ENCODE results near the gene LTB4R2.

LTB4R2 gene

GRCh38 chr14:24277606-24278321 lies 32.2 kb upstream of the LTB4R2 start:
- no peak for DNase-seq (ENCODE audit: low read depth)

- DNase-seq (ENCODE audit: low read depth): no peak
These were observed 31.5 kb upstream of the LTB4R2 start for GRCh38 chr14:24278424-24278823.

GRCh38 chr14:24279301-24280186 lies 30.4 kb upstream of the LTB4R2 start:
- no peak for DNase-seq (ENCODE audit: low read depth)

- DNase-seq (ENCODE audit: low read depth): no peak
These were observed 29.0 kb upstream of the LTB4R2 start for GRCh38 chr14:24280797-24281460.

- DNase-seq (ENCODE audit: low read depth): no peak
These were observed 28.3 kb upstream of the LTB4R2 start for GRCh38 chr14:24281636-24282035.

- no peak for DNase-seq (ENCODE audit: low read depth)
These were observed 27.2 kb upstream of the LTB4R2 start for GRCh38 chr14:24282736-24283135.

GRCh38 chr14:24283796-24284460 lies 26.0 kb upstream of the LTB4R2 start:
- no peak for DNase-seq (ENCODE audit: low read depth)

- no peak for DNase-seq (ENCODE audit: low read depth)
These were observed 25.4 kb upstream of the LTB4R2 start for GRCh38 chr14:24284501-24285035.

GRCh38 chr14:24285351-24285750 lies 24.6 kb upstream of the LTB4R2 start:
- DNase-seq (ENCODE audit: low read depth): no peak

- no peak for DNase-seq (ENCODE audit: low read depth)
These were observed 22.9 kb upstream of the LTB4R2 start for GRCh38 chr14:24286996-24287395.

- no peak for DNase-seq (ENCODE audit: low read depth)
These were observed 20.2 kb upstream of the LTB4R2 start for GRCh38 chr14:24289649-24290280.

GRCh38 chr14:24290746-24291145 lies 19.2 kb upstream of the LTB4R2 start:
- no peak for DNase-seq (ENCODE audit: low read depth)

GRCh38 chr14:24291446-24292117 lies 18.4 kb upstream of the LTB4R2 start:
- no peak for DNase-seq (ENCODE audit: low read depth)

- DNase-seq (ENCODE audit: low read depth): no peak
These were observed 17.7 kb upstream of the LTB4R2 start for GRCh38 chr14:24292118-24292807.

GRCh38 chr14:24293525-24293924 lies 16.4 kb upstream of the LTB4R2 start:
- no peak for DNase-seq (ENCODE audit: low read depth)

GRCh38 chr14:24296341-24297157 lies 13.4 kb upstream of the LTB4R2 start:
- peak; percentile 94 for DNase-seq (ENCODE audit: low read depth)

GRCh38 chr14:24297190-24297964 lies 12.6 kb upstream of the LTB4R2 start:
- no peak for DNase-seq (ENCODE audit: low read depth)

GRCh38 chr14:24298892-24299254 lies 11.1 kb upstream of the LTB4R2 start:
- peak; percentile 77 for DNase-seq (ENCODE audit: low read depth)
